ENCODE results near the gene RAB24. TPM values are rescaled to one million over a fixed set of nuclear protein-coding genes. Genes with fewer than 3 reads are reported as not detected.
A peak's percentile ranks its signal among the peaks of the same experiment; 100 is the strongest.
"Not testable (repeated sequence)": the region's sequence is repeated elsewhere in the genome, so short reads cannot be mapped to it uniquely, and the experiment has no call there.

RAB24 gene
- polyA plus RNA-seq, 1 experiment: 35.4 TPM

DNA sequence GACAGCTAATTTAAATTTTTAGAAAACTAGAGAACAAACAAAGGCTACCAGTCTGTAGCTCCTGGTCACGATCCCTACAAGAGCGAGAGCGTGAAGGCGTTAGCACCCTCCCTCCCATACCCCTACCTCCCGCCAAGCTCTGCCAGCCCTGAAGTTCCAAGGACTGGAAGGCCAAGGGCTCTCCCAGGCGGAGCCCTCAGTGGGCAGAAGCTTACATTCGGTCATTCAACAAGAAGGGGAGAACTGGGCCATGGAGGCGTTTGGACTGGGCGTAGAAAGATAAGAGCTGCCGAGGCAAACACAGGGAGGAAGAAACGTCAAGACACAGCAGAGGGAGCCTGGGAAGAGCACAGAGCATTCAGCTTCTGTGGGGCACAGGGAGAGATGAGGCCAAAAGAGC, 5.2 kb upstream of the RAB24 start:
- H3K27me3 ChIP-seq (ENCODE audit: control insufficient read depth, insufficient read depth, low read length): no peaks in the 10 kb centered on the region
- no peak overlapping the region for H3K4me3 ChIP-seq (ENCODE audit: low read depth, low read length)
- TF ChIP-seq CTCF (IDR thresholded peaks at IDR 0.05; ENCODE audit: low read depth, low read length): no peak
- ChIA-PET POLR2A (interaction anchor here (0.9 kb wide), 1 partner anchor 210 kb away, joined by 3 read pairs; no protein-coding TSS in a partner anchor), CTCF (interaction anchor here (0.6 to 2.8 kb wide), 11 partner anchors 9 to 275 kb away, joined by 3 to 35 read pairs (median 5); partner anchors contain the start of gene LMAN2)
- no peaks in the 10 kb centered on the region; the same call in 1 of the 2 replicates for H3K9me3 ChIP-seq (ENCODE audit: control insufficient read depth, insufficient read depth, low read length)
- H3K27ac ChIP-seq (ENCODE audit: low read depth, low read length): no peak overlapping the region
- DNase-seq (ENCODE audit: low read depth, low spot score): no peak

GRCh38 chr5:177307544-177308363, 4.2 kb upstream of the RAB24 start:
- H3K27ac ChIP-seq (ENCODE audit: low read depth, low read length): no peak overlapping the region

GRCh38 chr5:177306674-177307543, 3.4 kb upstream of the RAB24 start:
- Histone ChIP-seq H3K9me3 (ENCODE audit: control insufficient read depth, insufficient read depth, low read length) (no peaks in the 10 kb centered on the region; the same call in 1 of the 2 replicates), H3K27me3 (ENCODE audit: control insufficient read depth, insufficient read depth, low read length) (no peaks in the 10 kb centered on the region), H3K27ac (ENCODE audit: low read depth, low read length) (no peak overlapping the region), H3K4me3 (ENCODE audit: low read depth, low read length) (no peak overlapping the region)
- no peak for DNase-seq (ENCODE audit: low read depth, low spot score)
- CTCF ChIA-PET: no interaction called here
- POLR2A ChIA-PET: no interaction called here
- no peak for TF ChIP-seq CTCF (IDR thresholded peaks at IDR 0.05; ENCODE audit: low read depth, low read length)

More at GRCh38 chr5:177307544-177308363, 4.2 kb upstream of the RAB24 start:
- CTCF ChIA-PET: interaction anchor here (1.2 to 2.6 kb wide), 2 partner anchors 182 to 194 kb away, joined by 3 to 35 read pairs; no protein-coding TSS in a partner anchor
- no peak overlapping the region for H3K4me3 ChIP-seq (ENCODE audit: low read depth, low read length)
- DNase-seq (ENCODE audit: low read depth, low spot score): no peak
- no peaks in the 10 kb centered on the region; the same call in 1 of the 2 replicates for H3K9me3 ChIP-seq (ENCODE audit: control insufficient read depth, insufficient read depth, low read length)
- no peak for TF ChIP-seq CTCF (IDR thresholded peaks at IDR 0.05; ENCODE audit: low read depth, low read length)
- H3K27me3 ChIP-seq (ENCODE audit: control insufficient read depth, insufficient read depth, low read length): no peaks in the 10 kb centered on the region
- POLR2A ChIA-PET: no interaction called here

DNA sequence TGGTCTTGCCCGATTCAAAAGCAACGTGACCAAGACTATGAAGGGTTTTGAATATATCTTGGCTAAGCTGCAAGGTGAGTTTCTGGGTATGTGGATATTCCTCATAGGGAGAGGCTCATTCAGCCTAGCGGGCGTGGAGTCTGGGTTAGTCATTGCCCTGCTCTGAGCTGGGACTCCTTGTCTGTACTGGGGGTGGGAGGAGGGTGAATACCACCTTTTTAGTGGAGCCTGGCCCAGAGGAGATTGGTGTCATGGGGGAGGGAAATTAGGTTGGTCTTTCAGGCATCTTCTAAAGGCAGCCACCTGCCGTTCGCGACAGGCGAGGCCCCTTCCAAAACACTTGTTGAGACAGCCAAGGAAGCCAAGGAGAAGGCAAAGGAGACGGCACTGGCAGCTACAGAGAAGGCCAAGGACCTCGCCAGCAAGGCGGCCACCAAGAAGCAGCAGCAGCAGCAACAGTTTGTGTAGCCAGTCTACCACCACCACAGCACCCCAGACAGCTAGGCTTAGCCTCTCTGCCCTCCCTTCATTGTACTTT, 2.7 kb upstream of the RAB24 start:
- H3K4me3 ChIP-seq (ENCODE audit: low read depth, low read length); H3K27ac ChIP-seq (ENCODE audit: low read depth, low read length); CTCF ChIA-PET; H3K9me3 ChIP-seq (ENCODE audit: control insufficient read depth, insufficient read depth, low read length); H3K27me3 ChIP-seq (ENCODE audit: control insufficient read depth, insufficient read depth, low read length); DNase-seq (ENCODE audit: low read depth, low spot score); POLR2A ChIA-PET: not testable (repeated sequence)

DNA sequence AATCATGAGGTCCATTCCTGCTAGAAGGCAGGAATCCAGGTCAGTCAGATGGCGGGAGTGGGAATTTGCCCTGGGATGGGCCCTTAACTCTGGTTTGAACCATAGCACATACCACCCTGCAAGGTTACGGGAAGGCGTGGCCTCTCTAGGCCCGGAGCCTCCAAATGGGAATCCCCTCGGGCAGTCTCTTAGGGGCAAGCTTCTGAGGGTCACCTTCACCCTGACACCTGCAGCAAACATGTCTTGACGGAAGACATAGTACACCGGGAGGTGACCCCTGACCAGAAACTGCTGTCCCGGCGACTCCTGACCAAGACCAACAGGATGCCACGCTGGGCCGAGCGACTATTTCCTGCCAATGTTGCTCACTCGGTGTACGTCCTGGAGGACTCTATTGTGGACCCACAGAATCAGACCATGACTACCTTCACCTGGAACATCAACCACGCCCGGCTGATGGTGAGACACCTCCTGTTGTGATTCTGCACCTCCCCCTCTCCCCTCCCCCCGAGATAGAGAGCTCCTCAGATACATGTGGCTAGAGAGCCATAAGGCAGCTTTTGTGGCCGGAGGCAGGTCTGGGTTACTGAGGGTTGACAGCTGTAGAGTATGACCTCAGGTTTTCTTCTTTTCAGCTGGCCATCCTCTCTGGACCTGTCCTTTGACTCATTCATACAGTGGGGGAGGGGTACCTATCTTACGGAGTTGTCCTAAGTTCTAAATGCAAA, 1.0 kb upstream of the RAB24 start:
- peak overlapping the region; percentile 39 for H3K27ac ChIP-seq (ENCODE audit: low read depth, low read length)
- ChIA-PET CTCF (interaction anchor here (0.7 to 4.0 kb wide), 2 partner anchors 14 to 191 kb away, joined by 4 to 33 read pairs; no protein-coding TSS in a partner anchor), POLR2A (interaction anchor here (0.6 kb wide), 1 partner anchor 142 kb away, joined by 3 read pairs; no protein-coding TSS in a partner anchor)
- TF ChIP-seq CTCF (IDR thresholded peaks at IDR 0.05; ENCODE audit: low read depth, low read length): no peak
- no peak for DNase-seq (ENCODE audit: low read depth, low spot score)
- peak overlapping the region; percentile 89 for H3K4me3 ChIP-seq (ENCODE audit: low read depth, low read length)
- H3K27me3 ChIP-seq (ENCODE audit: control insufficient read depth, insufficient read depth, low read length): no peaks in the 10 kb centered on the region
- no peaks in the 10 kb centered on the region; the same call in 1 of the 2 replicates for H3K9me3 ChIP-seq (ENCODE audit: control insufficient read depth, insufficient read depth, low read length)
